ENCODE data around the gene TP53BP1.

TP53BP1 gene

DNA sequence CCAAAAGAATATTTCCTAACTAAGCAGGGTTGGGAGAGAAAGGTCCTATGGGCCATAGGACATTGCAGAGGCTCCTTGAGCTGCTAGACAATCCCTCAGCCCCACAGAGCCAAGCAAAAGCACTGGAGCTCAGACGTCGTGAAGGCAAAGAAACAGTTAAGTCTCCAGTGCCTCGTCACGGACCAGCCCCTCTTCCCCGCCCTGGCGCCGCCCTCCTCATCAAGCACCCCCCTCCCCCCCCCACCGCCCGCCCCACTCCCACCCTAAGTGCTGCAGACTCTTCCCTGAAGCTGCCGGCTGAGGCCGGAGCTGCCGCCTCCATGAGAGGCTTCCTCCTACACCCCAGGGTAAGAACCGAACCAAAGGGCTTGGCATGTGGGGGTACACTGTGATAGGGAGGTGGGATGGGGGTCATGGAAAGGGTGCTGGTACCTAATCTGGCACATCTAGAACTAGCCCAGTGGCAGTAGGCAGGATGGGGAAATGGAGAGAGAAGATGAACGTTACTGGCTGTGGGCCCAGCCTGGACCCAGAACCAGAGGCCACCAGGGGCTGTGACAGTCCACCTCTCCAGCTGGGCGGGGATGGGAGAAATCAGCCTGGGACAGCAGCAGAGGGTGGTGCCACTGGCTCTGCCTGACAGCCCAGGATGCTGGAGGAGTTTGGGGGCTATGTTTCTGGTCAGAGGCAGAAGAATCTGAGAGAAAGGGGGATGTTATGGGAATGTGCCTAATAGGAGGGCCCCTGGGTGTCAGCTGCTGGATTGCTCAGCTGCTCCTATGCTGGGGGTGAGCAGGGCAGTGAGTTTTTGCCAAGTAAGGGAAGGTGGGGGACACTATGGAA lies 24.6 kb upstream of the TP53BP1 start, which contains the start of gene MAP1A:
Gene MAP1A (plus strand): TSS at position 255 of the 843 bp plus-strand sequence. CDS start 3,866 bp downstream, outside the sequence.
- no peak for DNase-seq

DNA sequence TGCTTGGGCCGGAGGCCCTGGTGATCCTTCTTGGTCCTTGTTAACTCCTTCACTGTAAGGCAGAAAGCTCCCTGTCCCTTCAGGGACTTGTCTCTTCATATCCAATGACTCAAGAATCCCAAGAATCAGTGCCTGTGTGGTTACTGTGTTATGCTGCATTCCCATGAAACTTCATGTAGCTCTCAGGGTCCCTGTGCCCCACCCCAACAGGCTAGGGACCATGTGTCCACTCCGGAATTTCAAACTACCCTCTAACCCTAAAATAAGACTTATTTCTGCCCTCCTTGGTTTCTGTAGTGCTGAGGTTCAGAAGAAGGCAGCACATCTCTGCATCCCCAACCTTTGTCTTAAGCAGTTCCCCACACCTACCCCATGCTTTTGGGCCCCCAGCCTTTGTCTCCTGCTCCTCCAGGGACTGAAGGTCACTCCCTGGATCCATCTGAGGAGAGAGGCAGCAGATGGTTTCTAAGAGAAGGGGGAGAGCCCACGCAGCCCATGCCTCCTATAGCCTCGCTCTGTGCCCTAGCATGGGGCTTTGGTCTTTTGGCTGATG lies 23.9 kb upstream of the TP53BP1 start:
- no peak for DNase-seq

DNA sequence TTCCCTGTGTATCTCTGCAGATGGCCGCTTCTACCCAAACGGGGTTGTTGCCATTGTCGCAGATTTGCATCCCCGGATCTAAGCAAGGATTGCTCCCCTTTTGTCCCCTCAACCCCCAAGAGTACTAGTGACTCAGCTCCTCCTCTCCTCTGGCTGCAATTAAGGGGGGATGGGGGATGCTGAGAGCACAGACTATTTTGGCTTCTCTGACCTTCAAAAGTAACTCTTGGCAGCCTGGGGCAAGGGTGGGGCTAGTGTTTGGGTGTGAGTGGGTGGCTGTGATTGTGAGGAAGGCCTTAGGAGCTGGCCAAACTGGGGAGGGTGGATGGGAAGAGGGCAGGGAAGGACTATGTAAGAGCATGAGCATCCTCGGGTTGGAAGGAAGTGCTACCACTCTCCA lies 23.2 kb upstream of the TP53BP1 start:
- no peak for DNase-seq

DNA sequence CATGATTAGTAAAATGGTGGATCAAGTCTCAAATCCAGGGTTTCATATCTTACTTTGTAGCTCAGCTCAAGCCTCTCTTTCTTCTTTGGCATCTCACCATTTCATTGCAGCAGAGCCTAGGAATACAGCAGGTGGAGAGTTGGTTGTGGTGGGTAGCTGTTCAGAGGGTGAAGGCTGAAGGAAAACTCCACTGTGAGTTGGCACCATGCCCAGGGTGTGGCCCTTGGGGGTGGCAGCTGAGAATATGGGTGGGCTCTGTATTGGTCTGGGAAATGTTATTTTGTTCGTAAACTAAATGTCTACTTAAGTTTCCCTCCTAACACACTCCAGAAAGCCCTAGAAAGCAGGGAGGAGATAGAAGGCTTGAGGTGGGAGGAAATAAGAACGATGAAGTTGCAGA lies 22.8 kb upstream of the TP53BP1 start:
- DNase-seq: no peak

DNA sequence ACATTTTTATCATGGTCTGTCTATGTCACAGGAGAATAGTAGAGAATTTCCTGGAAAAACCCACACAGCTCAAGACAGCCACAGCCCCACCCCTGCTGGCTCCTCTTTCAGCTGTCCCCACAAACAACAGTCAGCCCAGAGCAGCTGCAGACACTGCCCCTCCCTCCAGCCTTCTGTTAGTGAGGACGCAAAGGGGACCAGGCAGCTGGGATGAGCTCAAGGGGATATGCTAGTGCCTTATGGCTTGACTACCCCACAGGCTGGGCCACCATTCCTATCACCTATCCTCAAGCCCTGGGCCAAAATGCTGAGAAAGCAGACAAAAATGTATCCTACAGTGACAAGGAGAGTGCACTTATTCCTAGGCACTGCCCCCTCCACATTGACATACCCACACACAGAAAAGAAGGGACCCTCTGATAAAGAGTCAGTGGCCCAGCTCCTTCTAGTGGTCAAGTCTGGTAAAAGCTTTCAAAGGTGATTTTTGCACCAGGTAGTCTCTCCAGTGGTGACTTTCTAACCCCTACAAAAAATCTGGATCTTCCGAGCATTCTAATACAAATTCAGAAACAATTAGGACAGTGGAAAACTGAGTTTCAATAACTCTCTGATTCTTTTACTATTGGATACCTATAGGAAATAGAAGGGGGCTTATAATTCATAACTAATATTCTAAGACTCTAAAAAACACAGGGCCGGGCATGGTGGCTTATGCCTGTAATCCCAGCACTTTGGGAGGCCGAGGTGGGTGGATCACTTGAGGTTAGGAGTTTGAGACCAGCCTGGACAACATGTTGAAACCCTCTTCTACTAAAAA lies 21.5 kb upstream of the TP53BP1 start:
- DNase-seq: peak; percentile 20

DNA sequence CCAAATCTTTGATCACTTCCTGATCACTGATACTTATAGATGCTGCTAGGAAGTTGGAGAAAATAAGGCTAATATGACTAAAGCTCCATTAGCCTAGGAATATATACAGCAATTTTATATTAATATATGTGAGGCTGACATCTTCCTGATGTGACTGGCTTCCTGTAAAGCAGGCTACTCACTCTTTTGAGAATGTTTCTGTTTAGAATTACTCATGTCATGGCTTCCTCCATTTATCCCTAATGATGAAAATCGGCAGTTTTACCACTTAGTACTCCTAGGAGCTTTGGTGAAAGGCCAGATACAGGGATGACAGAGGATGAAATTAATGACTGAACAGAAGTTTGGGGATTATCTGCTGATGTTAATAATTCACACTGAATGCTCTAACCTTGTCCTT lies 20.6 kb upstream of the TP53BP1 start:
- no peak for DNase-seq

DNA sequence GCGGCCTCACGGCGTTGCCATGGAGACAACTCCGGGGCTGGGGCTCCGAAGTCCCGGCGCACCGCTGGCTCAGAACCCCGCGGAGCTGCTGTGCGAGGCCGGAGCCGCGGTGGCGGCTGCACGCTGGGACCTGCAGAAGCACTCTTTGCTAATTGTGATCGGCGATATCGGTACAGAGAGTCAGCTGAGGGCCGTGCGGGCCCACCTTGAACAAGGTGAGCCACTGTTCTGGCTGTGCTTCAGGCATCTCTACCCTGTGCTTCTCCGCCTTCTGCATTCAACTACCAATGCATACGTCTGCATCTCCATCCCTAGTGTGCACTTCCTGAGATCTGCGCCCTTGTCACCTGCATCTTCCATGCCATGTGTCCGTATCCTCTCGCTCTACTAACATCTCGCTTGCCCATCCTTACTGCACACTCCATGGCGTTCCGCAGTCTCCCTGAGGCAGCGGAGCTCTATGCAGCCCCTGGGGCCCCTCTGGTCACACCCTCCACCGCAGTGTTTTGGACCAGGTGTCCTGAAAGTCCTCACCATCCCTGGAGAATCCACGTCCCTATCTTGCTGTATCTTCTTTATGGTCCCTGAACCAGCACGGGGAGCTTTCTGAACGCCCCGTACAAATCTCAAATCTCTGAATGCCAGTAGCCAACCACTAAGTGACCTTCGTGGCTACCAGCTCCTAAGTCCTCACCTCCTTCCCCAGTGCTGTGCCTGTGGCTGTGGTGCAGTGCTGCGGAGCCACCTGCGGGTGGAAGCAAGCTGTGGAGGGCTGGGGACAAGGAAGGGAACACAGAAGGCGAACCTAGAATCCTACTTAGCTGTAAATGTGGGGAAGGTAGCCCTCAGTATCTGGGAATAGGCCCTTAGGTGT lies 18.3 kb upstream of the TP53BP1 start:
- DNase-seq: peak; percentile 9

DNA sequence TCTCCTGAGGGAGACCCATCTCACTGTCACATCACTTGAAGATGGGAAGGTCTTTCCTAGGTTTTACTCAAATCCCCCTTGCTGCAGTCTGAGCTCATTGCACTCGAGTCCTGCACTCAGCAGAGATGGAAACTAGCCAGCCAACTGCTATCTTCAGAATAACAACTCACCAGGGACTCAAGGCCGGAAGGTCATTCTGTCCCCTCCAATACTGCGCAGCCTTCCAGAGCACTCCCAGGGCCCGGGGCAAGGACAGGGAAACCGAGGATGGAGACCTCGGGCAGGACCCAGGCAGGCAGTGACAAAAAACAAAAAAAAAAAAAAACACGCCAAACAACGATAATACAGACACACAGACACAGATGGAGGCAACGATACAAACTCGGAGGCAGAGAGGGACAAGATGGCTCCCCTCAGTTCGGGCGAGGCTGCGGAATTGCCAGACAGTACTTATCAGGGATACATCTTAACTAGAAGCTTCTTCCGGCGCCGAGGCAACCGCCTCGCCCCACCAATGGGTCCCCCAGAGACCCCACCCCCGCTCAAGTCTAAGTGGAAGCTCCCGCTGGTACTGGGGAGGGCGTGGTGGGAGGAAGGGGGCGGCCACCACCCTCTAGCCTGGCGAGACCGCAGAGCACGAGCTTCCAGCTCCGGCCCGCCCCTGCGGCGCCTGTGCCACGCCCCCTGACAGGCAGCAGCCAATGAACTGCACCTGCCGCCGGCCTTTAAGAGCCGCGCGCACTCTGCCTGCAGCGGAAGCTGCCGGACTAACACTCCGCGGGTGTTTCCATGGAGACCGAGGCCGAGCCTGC lies 17.4 kb upstream of the TP53BP1 start:
- DNase-seq: peak; percentile 96

DNA sequence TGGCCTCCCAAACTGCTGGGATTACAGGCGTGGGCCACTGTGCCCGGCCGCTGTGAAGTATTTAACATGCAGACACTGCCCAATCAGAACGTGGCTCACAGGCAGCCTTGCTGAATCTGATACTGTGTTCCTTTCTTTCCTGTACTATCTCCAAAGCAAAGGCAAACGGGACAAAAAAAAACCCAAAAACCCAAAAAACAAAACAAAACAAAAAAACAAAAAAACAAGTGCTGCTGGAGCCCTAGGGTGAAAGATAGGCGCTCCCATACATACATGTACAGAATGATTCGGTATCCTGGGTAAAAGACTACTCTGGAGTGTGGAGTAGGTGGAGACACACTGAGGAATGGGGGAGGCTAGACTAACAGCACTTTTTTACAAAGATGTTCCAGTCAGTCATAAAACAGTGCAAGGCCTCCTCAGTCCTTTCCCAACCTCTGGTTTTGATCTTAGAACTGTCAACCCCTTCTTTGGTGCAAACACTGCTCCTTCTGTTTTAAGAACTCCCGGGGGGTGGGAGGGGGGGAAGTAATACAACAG lies 16.8 kb upstream of the TP53BP1 start:
- DNase-seq: no peak

DNA sequence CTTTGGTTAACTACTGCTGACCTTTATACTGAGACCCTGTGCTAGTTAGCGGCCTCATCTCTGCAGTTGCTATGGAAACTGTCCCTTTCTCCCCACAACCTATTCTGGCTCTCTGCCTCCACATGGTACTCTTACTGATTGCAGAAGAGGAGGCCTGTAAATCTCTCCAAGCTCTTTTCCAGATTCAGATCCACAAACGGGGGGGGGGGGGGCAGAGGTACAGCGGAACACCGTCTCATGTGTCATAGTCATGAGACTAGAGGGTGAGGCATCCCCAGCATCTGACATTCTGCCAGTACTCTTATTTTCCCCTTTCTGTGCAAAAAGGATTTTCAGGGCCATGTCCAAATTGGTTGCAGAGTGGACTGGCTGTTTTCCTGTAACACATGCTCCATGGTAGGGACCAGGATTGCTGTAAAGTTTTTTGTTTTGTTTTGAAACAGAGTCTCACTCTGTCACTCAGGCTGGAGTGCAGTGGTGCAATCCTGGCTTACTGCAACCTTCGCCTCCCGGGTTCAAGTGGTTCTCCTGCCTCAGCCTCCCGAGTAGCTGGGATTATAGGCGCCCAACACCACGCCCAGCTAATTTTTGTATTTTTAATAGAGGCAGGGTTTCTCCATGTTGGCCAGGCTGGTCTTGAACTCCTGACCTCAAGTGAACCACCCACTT lies 16.2 kb upstream of the TP53BP1 start:
- no peak for DNase-seq

DNA sequence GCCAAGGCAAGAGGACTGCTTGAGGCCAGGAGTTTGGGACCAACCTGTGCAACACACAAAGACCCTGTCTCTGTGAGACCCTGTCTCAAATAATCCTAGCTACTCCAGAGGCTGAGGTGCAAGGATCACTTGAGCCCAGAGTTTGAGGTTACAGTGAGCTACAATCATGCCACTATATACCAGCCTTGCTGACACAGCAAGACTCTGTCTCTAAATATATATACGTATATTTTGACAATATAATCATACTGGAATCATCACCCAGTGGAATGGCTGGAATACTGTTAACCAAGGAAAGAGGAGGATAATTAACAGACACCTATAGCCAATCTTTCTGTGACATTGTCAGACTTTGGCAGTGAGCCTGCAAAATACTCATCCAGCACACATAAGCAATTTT lies 15.5 kb upstream of the TP53BP1 start:
- no peak for DNase-seq

DNA sequence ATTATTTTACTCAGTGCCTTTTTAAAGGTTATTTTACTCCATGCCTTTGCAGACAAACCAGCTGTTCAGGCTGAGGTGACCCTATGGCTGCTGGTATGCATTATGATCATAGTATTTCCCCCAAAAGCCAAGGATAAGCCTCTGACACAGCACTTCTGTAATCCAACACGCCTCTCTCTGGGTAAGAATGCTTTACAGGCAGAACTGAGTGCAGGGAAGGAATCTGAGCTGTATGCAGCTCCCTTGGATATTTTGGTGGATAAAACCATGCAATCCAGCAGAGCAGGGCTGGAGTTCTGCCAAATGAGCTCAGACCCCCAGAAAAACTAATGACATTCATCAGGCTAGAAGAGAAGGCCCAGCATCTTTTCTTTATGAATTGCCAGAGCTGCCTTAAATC lies 12.8 kb upstream of the TP53BP1 start:
- DNase-seq: no peak

DNA sequence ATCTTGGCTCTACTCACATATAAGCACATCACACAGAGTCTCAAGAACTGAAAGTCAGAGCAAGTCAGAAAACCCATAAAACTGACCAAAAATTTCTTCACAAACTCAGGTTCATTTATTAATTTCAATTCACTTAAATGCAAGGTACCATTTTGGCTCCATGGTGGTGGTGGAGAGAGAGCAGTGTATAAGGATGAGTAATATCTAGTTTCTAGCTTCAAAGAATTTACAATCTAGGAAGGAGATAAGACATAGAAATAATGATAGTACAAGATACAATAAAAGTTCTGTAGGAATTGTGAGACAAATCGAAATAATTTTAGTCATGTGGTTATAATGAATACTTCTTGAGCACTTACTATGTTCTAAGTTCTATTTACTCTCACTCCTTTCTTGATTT lies 6.7 kb upstream of the TP53BP1 start:
- DNase-seq: no peak

DNA sequence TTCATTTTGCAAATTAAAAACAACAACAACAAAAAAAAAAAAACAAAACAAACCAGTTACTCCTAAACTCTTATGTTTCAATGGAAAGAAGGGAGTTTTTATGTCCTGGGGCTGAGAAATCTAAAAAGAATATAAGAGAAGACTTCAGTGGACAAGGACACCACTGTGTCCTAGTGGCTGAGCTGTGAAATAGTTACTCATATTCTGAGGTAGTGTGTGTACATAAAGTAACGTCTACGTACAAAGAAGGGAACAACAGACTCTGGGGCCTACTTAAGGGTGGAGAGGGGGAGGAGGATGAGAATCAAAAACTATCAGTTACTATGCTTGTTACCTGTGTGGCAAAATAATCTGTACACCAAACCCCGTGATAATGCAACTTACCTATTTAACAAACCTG lies 6.0 kb upstream of the TP53BP1 start:
- DNase-seq: no peak

DNA sequence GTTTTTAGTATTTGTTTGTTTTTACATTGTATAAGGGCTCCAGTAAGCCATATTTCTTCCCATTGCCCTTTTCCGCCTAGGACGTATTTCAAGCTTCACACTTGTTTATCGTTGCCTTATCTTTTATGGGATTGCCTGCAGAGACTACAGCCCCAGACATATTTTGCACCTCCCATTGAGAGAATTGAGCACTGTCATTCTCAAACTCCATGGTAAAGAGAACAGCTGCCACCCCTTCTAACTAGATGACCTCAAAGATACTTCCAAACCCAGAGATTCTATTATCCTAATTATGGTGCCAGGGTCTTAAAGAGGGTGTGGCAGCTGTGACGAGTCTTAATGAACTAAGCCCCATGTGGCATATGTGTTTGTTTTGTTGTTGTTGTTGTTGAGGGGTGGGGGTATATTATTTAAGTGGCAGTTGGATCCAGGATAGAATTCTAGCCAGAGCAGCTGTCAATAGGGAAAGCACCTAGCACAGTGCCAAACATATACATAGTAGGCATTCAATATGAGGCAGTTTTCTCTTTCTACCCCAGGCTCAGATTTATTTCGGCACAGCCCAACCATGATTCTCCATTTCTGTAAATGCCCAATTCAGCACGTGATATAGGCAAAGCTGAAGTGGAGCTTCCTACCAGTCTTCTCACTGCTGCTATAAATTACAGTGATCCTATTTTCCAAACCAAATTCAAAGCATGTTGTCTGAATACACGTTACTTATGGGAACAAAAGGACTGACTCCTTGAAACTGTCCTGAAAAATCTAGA lies 932 bp upstream of the TP53BP1 start:
- no peak for DNase-seq

DNA sequence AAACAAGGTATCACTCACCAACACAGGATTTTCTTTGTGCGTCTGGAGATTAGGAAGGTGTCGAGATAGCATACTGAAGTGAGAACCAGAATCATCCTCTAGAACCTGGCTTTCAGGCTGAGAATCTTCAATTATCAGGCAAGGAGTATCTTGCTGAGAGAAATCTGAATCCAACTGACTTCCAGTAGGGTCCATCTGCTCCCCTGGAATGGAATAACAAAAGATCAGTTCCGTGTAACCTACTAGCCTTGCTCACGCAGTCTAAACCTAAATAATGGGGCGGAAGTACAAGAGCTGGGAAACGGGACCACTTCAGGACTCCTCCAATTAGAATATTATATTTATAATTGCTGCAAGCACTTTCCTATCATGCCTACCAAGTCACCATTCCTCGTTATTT lies 690 bp downstream of the TP53BP1 start:
- no peak for DNase-seq

DNA sequence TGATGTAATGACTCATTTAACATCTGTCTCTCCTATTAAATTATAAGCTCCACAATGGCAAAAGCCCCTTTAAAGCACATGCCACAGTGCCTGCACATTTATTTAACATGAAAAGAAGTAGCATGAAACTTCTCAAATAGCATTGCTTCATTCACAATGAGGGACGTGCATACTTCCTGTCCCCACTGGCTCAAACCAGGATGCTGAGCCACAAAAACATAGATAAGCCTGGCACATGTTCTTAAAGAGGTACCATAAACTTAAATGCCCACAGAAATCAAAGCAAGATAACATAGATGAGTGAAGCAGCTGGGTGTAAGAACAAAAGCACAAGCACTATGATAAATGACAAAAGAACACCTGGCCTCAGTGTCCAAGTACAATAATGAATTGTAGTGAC lies 3.8 kb downstream of the TP53BP1 start:
- DNase-seq: no peak

DNA sequence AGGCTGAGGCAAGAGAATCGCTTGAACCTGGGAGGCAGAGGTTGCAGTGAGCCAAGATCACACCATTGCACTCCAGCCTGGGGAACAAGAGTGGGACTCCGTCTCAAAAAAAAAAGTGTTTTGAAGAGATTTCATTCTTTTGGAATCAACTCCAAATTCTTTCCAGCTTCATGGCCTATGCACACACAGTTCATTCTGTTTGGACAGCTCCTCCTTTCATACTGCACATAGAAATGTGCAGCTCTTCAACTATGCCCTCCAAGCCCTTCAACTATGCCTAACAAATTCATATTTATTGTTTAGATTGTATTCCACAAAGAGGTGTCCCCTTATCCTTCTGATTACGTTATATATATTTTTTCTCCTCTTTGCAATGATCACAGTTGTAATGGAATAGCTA lies 4.2 kb downstream of the TP53BP1 start:
- no peak for DNase-seq

DNA sequence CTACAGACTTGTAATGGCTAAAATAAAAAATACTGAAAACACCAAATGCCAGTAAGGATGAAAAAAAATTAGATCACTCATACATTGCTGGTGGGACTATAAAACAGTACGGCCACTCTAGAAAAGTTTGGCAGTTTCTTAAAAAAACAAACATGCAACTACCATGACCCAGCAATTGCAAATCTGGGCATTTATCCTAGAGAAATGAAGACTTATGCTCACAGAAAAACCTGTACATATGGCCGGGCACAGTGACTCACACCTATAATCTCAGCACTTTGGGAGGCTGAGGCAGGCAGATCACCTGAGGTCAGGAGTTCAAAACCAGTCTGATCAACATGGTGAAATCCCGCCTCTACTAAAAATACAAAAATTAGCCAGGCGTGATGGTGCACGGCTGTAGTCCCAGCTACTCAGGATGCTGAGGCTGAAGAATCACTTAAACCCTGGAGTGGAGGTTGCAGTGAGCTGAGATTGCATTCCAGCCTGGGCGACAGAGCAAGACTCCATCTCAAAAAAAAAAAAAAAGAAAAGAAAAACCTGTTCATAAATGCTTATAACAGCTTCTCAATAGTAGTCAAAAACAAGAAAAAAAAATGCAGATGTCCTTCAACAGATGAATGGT lies 5.6 kb downstream of the TP53BP1 start:
- no peak for DNase-seq

DNA sequence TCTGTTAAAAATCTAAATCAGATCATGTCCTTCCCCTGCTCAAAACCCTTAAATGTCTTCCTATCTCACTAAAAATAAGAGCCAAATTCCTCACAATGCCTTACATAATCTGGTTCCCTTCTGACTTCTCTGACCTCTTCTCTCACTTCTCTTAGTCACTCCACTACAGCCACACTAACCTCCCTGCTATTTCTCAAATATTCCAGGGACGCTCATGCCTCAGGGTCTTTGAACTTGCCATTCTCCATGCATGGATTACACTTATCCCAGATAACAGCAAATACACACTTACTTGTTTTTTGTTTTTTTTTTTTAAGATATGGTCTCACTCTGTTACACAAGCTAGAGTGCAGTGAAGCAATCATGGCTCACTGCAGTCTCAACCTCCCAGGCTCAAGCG lies 8.5 kb downstream of the TP53BP1 start:
- DNase-seq: no peak

All from stimulated activated CD4-positive, alpha-beta T cell treated with anti-CD3 and anti-CD28 coated beads, Interleukin-4, amount 100 ng/mL, for 24 hours (primary cell).